Measurements from ENCODE around the gene CFAP57.
"Not testable (repeated sequence)": the region's sequence is repeated elsewhere in the genome, so short reads cannot be mapped to it uniquely, and the experiment has no call there.

The CFAP57 gene
- total RNA-seq = 0 reads per million in 3 donors

GRCh38 chr1:43171876-43172526 is at the start of gene CFAP57, which contains the start of gene EBNA1BP2:
Gene CFAP57, plus strand, starts transcription at chr1:43172330. Its CDS starts 424 bp downstream, at chr1:43172754.
Gene EBNA1BP2, minus strand, starts transcription at chr1:43172290. Its CDS starts 172 bp downstream, at chr1:43172118.
- Histone ChIP-seq H3K27ac (ENCODE audit: insufficient read depth, low read length, poor library complexity, severe bottlenecking) (peak within 1 kb of the TSS; percentile 81), H3K4me1 (ENCODE audit: control insufficient read depth, insufficient read depth, low read length, poor library complexity, severe bottlenecking) (peaks cover 7% of the 10 kb centered on the region), H3K36me3 (ENCODE audit: control insufficient read depth, insufficient read depth, low read length) (peaks cover 28% of the 10 kb centered on the region), H3K9me3 (ENCODE audit: control insufficient read depth, low read length) (no peaks in the 10 kb centered on the region), H3K27me3 (replicated peaks; ENCODE audit: control insufficient read depth, insufficient read depth, low read length, poor library complexity, severe bottlenecking) (no peaks in the 10 kb centered on the region), H3K4me3 (ENCODE audit: insufficient read depth, low read depth, low read length, poor library complexity, severe bottlenecking) (peak within 1 kb of the TSS; percentile 77)
- peak; percentile 88 to 89 (median 88) for DNase-seq

DNA sequence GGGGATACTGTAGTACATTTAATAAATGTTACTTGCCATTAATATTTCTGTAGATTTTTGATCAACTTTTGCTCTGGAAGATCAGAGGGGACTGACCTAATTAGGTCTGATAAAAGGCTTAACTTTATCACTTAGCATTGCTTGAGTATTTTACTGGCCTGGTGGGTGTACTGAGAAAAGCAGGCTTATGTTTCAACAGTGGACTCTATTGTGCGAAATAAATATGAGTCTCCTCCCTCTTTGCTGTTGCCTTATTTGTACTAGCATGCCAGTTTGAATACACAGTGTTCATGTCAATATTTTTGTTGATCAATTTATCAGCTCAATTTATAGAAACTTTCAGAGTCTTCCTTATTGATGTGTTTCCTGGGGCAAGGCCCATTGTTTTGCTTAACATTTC is 49.1 kb upstream of the CFAP57 start:
- no peak overlapping the region for H3K4me3 ChIP-seq (ENCODE audit: insufficient read depth, low read depth, low read length, poor library complexity, severe bottlenecking)
- H3K27me3 ChIP-seq (replicated peaks; ENCODE audit: control insufficient read depth, insufficient read depth, low read length, poor library complexity, severe bottlenecking) = no peaks in the 10 kb centered on the region
- H3K4me1 ChIP-seq (ENCODE audit: control insufficient read depth, insufficient read depth, low read length, poor library complexity, severe bottlenecking) = no peaks in the 10 kb centered on the region

GRCh38 chr1:43128816-43129215 is 43.3 kb upstream of the CFAP57 start:
- Histone ChIP-seq H3K9me3 (ENCODE audit: control insufficient read depth, low read length) (no peaks in the 10 kb centered on the region), H3K27me3 (replicated peaks; ENCODE audit: control insufficient read depth, insufficient read depth, low read length, poor library complexity, severe bottlenecking) (no peaks in the 10 kb centered on the region), H3K4me3 (ENCODE audit: insufficient read depth, low read depth, low read length, poor library complexity, severe bottlenecking) (no peak overlapping the region), H3K27ac (ENCODE audit: insufficient read depth, low read length, poor library complexity, severe bottlenecking) (no peak overlapping the region), H3K4me1 (ENCODE audit: control insufficient read depth, insufficient read depth, low read length, poor library complexity, severe bottlenecking) (no peaks in the 10 kb centered on the region), H3K36me3 (ENCODE audit: control insufficient read depth, insufficient read depth, low read length) (no peaks in the 10 kb centered on the region)
- DNase-seq = no peak

More for the DNA sequence above, 49.1 kb upstream of the CFAP57 start:
- no peak overlapping the region for H3K27ac ChIP-seq (ENCODE audit: insufficient read depth, low read length, poor library complexity, severe bottlenecking)
- DNase-seq = no peak
- no peaks in the 10 kb centered on the region for H3K9me3 ChIP-seq (ENCODE audit: control insufficient read depth, low read length)
- no peaks in the 10 kb centered on the region for H3K36me3 ChIP-seq (ENCODE audit: control insufficient read depth, insufficient read depth, low read length)

DNA sequence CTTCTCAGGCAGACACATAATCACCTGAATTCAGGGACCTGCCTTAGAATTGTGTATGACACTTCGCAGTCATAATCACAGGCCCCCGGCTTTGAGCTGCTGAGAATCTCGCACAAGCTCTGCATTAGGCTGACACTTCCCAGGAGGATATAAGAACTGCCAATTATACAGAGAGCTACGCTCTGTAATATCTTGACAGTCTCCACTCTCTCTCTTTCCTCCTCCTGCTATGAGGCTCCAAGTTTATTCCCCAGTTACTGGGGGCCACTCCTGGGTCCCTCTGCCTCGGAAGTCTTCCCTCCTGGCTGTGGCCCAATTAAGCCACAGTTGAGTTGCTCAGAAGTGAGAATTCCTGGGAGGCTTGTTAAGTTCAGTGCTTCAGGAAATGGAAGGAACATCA is 42.7 kb upstream of the CFAP57 start:
- Histone ChIP-seq H3K36me3 (ENCODE audit: control insufficient read depth, insufficient read depth, low read length) (no peaks in the 10 kb centered on the region), H3K4me1 (ENCODE audit: control insufficient read depth, insufficient read depth, low read length, poor library complexity, severe bottlenecking) (no peaks in the 10 kb centered on the region), H3K27ac (ENCODE audit: insufficient read depth, low read length, poor library complexity, severe bottlenecking) (no peak overlapping the region), H3K9me3 (ENCODE audit: control insufficient read depth, low read length) (no peaks in the 10 kb centered on the region), H3K4me3 (ENCODE audit: insufficient read depth, low read depth, low read length, poor library complexity, severe bottlenecking) (no peak overlapping the region), H3K27me3 (replicated peaks; ENCODE audit: control insufficient read depth, insufficient read depth, low read length, poor library complexity, severe bottlenecking) (no peaks in the 10 kb centered on the region)
- no peak for DNase-seq

- no peaks in the 10 kb centered on the region for H3K36me3 ChIP-seq (ENCODE audit: control insufficient read depth, insufficient read depth, low read length)
- H3K4me1 ChIP-seq (ENCODE audit: control insufficient read depth, insufficient read depth, low read length, poor library complexity, severe bottlenecking) = no peaks in the 10 kb centered on the region
- no peaks in the 10 kb centered on the region for H3K9me3 ChIP-seq (ENCODE audit: control insufficient read depth, low read length)
- H3K4me3 ChIP-seq (ENCODE audit: insufficient read depth, low read depth, low read length, poor library complexity, severe bottlenecking) = no peak overlapping the region
- DNase-seq = no peak
- no peaks in the 10 kb centered on the region for H3K27me3 ChIP-seq (replicated peaks; ENCODE audit: control insufficient read depth, insufficient read depth, low read length, poor library complexity, severe bottlenecking)
- H3K27ac ChIP-seq (ENCODE audit: insufficient read depth, low read length, poor library complexity, severe bottlenecking) = no peak overlapping the region
Measured at GRCh38 chr1:43134068-43134467, 38.1 kb upstream of the CFAP57 start.

GRCh38 chr1:43134640-43135039 is 37.5 kb upstream of the CFAP57 start:
- Histone ChIP-seq H3K9me3 (ENCODE audit: control insufficient read depth, low read length) (no peaks in the 10 kb centered on the region), H3K27ac (ENCODE audit: insufficient read depth, low read length, poor library complexity, severe bottlenecking) (no peak overlapping the region), H3K27me3 (replicated peaks; ENCODE audit: control insufficient read depth, insufficient read depth, low read length, poor library complexity, severe bottlenecking) (no peaks in the 10 kb centered on the region), H3K36me3 (ENCODE audit: control insufficient read depth, insufficient read depth, low read length) (no peaks in the 10 kb centered on the region), H3K4me3 (ENCODE audit: insufficient read depth, low read depth, low read length, poor library complexity, severe bottlenecking) (no peak overlapping the region), H3K4me1 (ENCODE audit: control insufficient read depth, insufficient read depth, low read length, poor library complexity, severe bottlenecking) (no peaks in the 10 kb centered on the region)
- DNase-seq = no peak

- H3K4me1 ChIP-seq (ENCODE audit: control insufficient read depth, insufficient read depth, low read length, poor library complexity, severe bottlenecking) = no peaks in the 10 kb centered on the region
- H3K36me3 ChIP-seq (ENCODE audit: control insufficient read depth, insufficient read depth, low read length) = no peaks in the 10 kb centered on the region
- H3K27ac ChIP-seq (ENCODE audit: insufficient read depth, low read length, poor library complexity, severe bottlenecking) = no peak overlapping the region
- H3K27me3 ChIP-seq (replicated peaks; ENCODE audit: control insufficient read depth, insufficient read depth, low read length, poor library complexity, severe bottlenecking) = no peaks in the 10 kb centered on the region
- no peaks in the 10 kb centered on the region for H3K9me3 ChIP-seq (ENCODE audit: control insufficient read depth, low read length)
- no peak overlapping the region for H3K4me3 ChIP-seq (ENCODE audit: insufficient read depth, low read depth, low read length, poor library complexity, severe bottlenecking)
- no peak for DNase-seq
Measured at GRCh38 chr1:43135857-43136781, 36.0 kb upstream of the CFAP57 start.

- H3K27ac ChIP-seq (ENCODE audit: insufficient read depth, low read length, poor library complexity, severe bottlenecking) = no peak overlapping the region
- H3K9me3 ChIP-seq (ENCODE audit: control insufficient read depth, low read length) = no peaks in the 10 kb centered on the region
- no peaks in the 10 kb centered on the region for H3K36me3 ChIP-seq (ENCODE audit: control insufficient read depth, insufficient read depth, low read length)
- H3K4me1 ChIP-seq (ENCODE audit: control insufficient read depth, insufficient read depth, low read length, poor library complexity, severe bottlenecking) = no peaks in the 10 kb centered on the region
- DNase-seq = no peak
- H3K4me3 ChIP-seq (ENCODE audit: insufficient read depth, low read depth, low read length, poor library complexity, severe bottlenecking) = no peak overlapping the region
- no peaks in the 10 kb centered on the region for H3K27me3 ChIP-seq (replicated peaks; ENCODE audit: control insufficient read depth, insufficient read depth, low read length, poor library complexity, severe bottlenecking)
Measured at GRCh38 chr1:43137445-43138052, 34.6 kb upstream of the CFAP57 start.

GRCh38 chr1:43139295-43139694 is 32.8 kb upstream of the CFAP57 start:
- H3K27me3 ChIP-seq (replicated peaks; ENCODE audit: control insufficient read depth, insufficient read depth, low read length, poor library complexity, severe bottlenecking); H3K4me1 ChIP-seq (ENCODE audit: control insufficient read depth, insufficient read depth, low read length, poor library complexity, severe bottlenecking); H3K36me3 ChIP-seq (ENCODE audit: control insufficient read depth, insufficient read depth, low read length); H3K27ac ChIP-seq (ENCODE audit: insufficient read depth, low read length, poor library complexity, severe bottlenecking); DNase-seq; H3K4me3 ChIP-seq (ENCODE audit: insufficient read depth, low read depth, low read length, poor library complexity, severe bottlenecking); H3K9me3 ChIP-seq (ENCODE audit: control insufficient read depth, low read length): not testable (repeated sequence)

DNA sequence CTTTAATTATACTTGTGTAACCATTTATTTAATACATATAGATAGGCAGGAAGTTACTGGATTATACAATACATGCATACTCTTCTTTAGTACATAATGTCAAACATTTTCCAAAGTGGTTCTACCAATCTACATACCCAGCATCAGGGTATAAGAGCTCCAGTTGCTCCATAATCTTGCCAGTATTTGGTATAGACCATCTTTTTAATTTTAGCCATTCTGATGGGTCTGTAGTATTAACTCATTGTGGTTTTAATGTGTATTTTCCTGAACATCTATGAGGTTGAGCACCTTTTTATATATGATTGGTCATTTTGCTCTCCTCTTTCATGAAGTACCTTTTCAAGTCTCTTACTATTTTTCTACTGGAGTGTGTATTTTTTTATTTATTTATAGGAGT is 32.1 kb upstream of the CFAP57 start:
- H3K27ac ChIP-seq (ENCODE audit: insufficient read depth, low read length, poor library complexity, severe bottlenecking) = no peak overlapping the region
- H3K9me3 ChIP-seq (ENCODE audit: control insufficient read depth, low read length) = no peaks in the 10 kb centered on the region
- H3K27me3 ChIP-seq (replicated peaks; ENCODE audit: control insufficient read depth, insufficient read depth, low read length, poor library complexity, severe bottlenecking) = peaks cover 9% of the 10 kb centered on the region
- H3K4me3 ChIP-seq (ENCODE audit: insufficient read depth, low read depth, low read length, poor library complexity, severe bottlenecking) = no peak overlapping the region
- H3K36me3 ChIP-seq (ENCODE audit: control insufficient read depth, insufficient read depth, low read length) = no peaks in the 10 kb centered on the region
- H3K4me1 ChIP-seq (ENCODE audit: control insufficient read depth, insufficient read depth, low read length, poor library complexity, severe bottlenecking) = no peaks in the 10 kb centered on the region
- no peak for DNase-seq

Data from effector memory CD4-positive, alpha-beta T cell (primary cell).